GM19351 (cell line): ENCODE results near the gene XAF1.
"Not testable (repeated sequence)": the region's sequence is repeated elsewhere in the genome, so short reads cannot be mapped to it uniquely, and the experiment has no call there.

Experiments used
- ATAC-seq: cut with Tn5 transposase; IDR thresholded peaks from one replicate; pipeline ENCODE4 v1.9.1; 2021; ENCODE audit warnings: mild to moderate bottlenecking, moderate library complexity; ENCODE audit not compliant: unreplicated experiment

XAF1 gene, protein sequence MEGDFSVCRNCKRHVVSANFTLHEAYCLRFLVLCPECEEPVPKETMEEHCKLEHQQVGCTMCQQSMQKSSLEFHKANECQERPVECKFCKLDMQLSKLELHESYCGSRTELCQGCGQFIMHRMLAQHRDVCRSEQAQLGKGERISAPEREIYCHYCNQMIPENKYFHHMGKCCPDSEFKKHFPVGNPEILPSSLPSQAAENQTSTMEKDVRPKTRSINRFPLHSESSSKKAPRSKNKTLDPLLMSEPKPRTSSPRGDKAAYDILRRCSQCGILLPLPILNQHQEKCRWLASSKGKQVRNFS

DNA sequence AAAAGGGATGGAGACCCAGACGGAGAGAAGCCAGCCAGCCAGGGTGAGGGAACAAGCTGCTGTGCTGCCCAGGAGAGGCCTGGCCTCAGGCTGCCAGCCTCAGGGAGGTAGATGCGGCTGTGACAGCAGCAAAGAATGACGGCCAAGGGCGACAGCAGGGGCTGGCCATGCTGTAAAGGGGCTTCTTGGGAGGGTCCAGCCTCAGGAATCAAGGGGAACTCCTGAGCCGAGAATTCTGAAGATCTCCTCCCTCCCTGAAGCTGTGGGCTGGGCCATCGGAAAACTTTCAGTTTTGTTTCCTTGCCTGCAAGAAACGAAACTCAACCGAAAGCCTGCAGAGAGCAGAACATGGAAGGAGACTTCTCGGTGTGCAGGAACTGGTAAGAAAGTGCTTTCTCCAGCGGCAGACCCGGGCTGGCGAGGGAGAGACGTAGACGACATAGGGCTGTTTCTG lies at the start of gene XAF1:
Gene XAF1, plus strand, starts transcription at position 316 of the 454 bp plus-strand sequence. Its CDS starts 33 bp downstream, at position 349.
- no peak for ATAC-seq

DNA sequence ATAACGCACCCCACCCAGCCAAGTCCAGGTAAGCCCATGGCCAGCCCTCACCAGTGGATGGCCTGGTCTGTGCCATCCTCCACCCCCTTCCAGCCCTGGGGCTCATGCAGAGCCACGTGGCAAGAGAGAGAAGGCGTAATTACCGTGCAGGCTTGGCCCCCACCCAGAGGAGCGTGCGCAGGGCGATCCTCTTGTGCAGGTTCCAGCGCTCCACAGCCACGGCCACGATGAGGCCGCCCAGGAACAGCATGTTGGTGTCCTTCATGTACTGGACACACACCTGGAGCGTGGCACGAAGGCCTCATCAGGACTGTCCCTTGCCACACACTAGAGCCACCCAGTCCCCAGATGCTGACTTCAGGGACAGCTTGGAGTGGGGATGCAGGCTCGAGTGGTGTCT lies 49.3 kb upstream of the XAF1 start:
- no peak for ATAC-seq

DNA sequence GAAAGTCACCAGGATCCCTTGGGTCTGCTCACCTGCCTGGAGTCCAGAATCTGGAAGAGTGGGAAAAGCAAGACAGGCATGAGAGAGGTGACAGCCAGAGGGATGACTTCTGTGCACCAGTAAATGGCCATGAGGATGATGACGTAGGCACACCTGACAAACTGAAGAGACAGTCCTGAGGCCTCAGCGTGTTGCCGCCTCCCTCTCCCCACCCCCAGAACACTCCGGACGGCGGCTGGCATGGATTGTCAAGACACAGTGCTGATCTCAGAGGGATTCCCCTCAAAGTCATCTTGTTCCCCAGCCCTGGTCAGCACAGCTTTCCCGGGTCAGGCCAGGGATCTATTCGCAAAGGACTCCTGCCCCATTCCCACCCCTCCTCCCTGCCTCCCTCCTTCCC lies 48.9 kb upstream of the XAF1 start:
- ATAC-seq, result no peak

DNA sequence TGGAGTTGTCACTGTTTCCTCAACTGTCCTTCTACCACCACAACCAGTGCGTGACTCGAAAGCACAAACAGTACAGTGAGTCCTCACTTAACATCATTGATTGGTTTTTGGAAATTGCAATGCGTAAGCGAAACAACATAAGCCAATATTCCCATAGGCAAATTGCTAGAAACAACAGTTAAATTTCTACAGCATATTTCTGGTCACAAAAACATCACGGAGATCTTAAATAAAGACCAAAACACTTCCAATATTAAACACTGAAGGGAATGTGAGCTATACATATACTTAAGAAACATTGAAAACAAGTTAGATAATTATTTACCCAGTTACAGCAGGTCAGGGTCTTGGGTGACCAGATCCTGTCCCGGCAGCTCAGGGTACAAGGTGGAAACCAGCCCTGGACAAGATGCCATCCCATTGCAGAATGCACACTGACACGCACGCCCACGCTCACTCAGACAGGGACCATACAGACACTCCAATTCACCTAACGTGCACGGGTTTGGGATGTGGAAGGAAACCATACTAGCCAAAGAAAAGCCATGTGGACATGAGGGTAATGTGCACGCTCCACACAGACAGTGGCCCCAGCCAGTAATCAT lies 47.4 kb upstream of the XAF1 start:
- no peak for ATAC-seq

DNA sequence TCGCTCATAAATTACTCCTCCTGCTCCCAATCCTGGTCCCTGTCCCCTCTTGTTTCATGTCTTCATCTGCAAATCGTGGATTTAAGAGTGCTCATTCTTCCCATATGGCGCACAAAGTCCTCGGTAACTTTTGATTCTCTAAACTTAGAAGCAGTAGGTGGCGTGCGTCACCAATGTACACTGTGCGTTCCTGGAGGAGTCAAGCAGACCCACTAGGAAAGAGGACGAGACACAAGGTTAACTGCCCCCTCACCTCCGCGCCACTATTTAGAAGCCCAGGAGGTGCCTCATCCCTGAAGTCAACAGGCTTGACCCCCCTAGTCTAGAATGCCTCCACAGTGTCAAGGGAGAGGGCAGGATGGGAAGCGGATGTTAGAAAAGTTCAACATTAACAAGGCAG lies 45.5 kb upstream of the XAF1 start:
- no peak for ATAC-seq

DNA sequence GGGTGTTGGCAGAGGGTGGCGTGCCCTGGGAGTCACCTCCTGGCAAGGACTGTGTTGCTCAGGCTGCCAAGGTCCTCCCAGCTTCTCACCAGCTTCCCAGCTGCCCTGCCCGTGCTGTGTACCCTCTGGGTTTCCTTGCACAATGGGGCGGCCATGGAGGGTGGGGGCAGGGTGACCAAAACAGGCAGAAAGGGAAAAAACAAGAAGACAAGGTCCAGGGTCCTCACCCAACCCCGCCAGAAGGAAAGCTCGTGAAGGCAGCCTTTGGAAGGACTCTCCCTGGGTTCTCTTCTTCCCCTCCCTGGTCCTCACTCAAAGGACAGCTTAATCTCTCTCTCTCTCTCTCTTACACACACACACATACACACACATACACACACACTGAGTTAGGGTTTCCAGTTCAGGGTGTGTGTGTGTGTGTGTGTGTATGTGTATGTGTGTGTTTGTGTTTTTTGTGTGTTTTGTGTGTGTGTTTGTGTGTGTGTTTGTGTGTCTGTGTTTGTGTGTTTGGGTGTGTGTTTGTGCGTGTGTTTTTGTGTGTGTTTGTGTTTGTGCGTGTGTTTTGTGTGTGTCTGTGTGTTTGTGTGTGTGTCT lies 44.7 kb upstream of the XAF1 start:
- ATAC-seq, result no peak

DNA sequence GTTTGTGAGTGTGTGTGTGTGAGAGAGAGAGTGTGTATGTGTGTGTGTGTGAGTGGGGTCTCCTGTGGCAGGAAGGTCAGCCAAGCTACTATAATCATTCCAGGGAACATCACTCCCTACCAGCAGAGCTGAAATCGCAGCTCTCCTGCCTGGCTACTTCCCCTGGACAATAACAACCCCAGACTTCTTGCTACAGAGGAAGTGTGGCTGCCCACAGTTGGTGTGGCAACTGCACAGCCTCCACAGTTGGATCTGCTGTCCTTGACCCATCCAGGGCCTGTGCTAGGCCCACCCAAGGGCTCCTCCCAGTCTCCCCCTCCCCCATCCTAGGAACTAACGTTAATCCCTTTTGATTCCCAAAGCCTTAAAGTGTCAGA lies 44.2 kb upstream of the XAF1 start:
- ATAC-seq, result no peak

DNA sequence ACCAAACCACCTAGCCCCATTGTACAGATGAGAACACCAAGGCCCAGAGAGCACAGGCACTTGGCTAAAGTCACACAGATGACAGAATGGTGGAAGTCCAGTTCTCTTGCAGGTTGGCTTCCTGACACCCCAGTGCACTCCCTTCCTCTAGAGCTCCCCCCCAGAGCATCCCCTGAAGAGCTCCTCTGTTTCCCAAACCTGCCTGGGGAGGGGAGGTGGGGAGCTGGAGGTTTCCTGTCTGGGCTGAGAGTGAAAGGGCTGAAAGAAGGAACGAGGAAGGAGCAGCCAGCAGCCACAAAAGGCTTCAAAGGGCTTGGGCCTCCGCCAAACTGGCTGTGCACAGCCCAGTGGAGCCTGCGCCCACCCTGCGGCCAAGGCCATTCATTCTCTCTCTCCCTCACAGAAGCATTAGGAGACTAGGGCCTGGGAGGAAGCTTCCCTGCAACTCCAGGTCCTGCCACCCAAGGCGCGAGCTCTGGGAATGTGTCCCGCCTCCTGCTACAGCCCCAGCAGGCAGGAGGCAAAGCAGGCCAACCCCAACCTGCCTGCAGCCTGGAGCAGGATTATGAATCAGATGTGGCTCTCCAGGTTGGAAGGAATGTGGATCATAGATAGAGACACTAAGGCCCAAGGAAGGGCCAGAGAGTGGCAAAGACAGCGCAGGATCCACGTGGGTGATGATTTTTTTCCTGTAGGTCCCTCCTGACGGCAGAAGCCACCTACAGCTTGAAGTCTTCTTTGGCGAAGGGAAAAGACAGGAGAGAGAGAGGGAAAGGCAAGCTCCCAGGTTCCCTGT lies 43.6 kb upstream of the XAF1 start:
- ATAC-seq, result no peak

DNA sequence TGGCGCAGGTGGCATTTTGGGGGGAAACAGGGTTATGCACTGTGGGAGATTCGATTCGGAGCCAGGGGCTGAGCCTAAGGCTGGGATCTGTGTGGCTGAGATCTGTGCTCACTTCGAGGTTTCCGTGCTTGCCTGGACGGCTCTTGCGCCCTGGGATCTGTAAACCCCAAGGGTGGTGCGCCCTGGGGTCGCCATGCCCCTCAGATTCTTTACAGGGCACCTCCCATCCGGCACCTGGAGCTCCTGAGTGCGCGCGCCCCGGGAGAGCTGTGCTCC lies 43.1 kb upstream of the XAF1 start:
- ATAC-seq, result no peak

DNA sequence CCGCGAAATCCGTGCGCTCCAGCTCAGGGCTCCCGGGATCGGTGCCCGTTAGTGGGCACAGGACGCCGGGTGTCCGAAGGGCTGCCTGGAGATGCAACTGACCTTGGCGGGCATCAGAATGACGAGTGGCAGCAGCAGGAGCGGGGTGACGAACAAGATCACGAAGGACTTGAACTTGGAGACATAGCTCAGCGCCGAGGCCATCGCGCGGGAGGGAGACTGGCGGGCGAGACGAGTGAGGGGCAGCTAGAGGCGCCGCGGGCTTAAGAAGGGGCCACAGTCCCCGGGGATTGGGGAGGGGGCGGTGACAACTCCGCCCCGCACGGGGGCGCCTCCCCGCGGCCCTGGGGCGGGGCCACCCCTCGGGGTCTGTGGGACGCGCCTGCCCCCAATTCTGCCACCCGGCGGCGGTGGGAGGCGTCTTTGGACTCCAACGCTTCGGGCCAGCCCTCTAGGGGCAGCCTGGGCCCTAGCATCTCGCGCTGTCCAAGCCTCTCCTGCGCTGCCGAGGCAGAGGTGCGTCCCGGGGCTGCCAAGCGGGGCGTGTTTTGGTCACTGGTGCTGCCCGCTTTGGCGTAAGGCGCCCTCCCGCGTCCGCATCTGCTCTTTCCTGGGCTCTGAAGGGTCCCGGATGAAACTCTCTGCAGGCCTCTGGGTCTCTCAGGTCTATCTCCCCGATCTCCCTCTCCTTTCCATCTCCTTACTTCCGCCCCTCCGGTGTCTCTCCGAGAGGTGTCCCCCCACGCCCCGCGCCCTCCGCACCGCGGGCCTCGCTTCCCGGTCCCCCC lies 42.5 kb upstream of the XAF1 start, which contains the start of gene SLC13A5:
Gene SLC13A5, minus strand, starts transcription at position 240 of the 788 bp plus-strand sequence. Its CDS starts 36 bp downstream, at position 204.
- no peak for ATAC-seq

DNA sequence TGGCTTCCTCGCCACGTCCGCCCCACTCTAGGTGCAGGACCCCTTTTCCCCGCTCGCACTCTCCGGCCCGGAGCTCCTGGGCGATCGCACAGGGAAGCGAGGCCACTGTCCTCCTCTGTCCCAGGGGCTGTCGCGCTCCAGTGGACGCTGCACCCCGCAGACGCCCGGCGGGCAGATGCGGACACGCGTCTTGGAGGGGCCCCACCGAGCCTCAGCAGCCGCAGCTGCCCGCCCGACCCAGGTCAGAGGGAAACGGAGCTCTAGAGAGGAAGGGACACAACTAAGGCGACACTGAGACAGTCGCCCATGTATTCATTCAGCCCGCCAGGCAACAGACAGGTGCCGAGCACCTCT lies 42.0 kb upstream of the XAF1 start:
- ATAC-seq, result no peak

DNA sequence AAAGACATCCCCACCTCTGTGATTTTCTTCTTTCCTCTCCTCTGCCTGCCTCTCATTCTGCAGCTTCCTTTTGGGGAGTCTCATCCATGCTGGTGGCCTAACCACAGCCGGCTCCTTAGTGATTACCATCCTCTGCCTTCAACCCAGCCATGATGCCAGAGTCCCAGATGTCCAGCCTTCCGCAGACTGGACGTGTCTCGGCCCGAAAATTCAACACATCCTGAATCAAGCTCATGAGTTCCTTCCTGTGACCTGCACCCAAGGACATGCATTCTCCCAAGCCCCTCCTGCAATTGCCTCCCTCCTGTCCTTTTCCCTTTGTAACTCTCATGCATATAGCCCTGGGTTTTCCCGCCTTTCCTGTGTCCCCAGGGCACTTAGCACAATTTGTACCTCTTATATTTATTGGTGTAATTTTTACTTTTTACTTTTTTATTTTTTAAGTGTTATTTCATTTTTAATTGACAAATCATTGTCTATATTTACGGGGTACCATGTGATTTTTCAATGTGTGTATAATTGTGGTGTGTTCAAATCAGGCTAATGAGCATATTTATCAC lies 41.5 kb upstream of the XAF1 start:
- no peak for ATAC-seq

DNA sequence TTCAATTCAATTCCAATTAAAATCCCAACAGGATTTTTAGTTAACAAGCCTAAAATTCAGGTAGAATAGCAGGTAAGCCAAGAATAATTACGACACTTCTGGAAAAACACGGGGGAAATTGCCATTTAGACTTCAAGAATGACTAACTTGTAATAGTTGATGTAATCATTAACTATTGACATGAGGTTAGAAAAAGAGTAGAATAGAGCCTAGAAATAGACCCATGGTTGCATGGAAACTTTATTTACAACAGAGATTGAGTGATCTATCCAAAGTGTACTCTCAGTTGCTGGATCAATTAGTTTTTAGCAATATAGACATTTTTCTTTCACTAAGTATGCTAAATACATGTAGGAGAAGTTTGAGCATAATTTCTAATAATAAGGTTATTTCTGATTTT lies 39.1 kb upstream of the XAF1 start:
- ATAC-seq, result no peak

DNA sequence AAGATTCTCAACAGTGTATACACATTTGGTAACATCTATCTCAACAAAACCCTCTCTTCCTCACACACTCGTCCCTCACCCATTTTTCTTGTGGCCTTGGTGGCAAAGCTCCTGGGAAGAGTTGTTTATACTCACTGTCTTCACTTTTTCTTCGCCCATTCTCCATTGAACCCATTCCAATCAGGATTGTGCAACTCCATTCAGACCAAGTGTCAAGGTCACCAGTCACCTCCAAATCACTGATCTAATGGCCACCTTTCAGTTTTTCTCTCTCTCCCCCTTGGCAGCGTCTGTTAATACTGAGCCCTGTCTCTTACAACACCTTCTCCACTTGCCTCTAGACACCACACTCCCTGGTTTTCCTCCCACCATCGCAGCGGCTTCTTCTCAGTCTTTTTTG lies 34.1 kb upstream of the XAF1 start:
- ATAC-seq, result no peak

DNA sequence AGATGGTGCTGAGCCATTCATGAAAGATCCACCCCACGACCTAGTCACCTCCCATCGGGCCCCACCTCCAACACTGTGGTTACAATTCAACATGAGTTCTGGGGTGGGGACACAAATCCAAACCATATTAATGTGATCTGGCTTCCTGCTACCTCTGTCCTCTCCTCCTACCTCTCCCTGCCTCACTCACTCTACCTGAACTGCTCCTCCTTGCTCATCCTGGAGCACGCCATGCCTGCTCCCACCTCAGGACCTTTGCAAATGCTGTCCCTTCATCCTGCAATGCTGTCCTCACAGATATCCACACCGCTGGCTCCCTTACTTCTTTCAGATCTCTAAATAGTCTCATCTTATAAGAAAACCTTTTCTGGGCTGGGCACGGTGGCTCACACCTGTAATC lies 31.8 kb upstream of the XAF1 start:
- ATAC-seq, result no peak

DNA sequence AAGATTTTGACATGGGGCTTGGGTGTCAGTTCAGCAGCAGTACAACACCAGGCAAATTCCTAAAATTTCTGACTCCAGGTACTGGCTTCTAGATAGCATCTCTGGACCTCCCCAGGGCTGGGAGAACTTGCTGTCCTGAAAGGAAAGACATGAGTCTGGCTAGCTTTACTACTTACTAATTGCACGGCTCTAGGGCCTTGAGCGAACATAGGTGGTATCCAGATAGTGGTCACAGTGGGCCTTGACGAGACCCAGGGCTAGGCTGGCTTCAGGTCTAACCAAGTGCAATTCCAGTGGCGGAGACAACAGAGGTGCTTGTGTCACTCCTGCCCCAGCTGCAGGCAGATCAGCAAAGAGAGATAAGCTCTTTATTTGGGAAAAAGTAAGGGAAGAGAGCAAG lies 26.3 kb upstream of the XAF1 start:
- no peak for ATAC-seq

DNA sequence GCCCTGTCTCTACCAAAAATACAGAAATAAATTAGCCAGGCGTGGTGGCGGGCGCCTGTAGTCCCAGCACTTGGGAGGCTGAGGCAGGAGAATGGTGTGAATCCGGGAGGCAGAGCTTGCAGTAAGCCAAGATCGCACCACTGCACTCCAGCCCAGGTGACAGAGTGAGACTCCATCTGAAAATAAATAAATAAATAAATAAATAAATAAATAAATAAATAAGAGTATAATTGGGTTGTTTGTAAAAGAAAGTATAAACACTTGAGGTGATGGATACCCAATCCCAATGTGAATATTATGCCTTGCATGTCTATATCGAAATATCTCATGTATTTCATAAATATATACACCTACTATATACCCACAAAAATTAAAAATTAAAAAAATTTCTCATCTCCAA lies 9.2 kb upstream of the XAF1 start:
- ATAC-seq, result not testable (repeated sequence)

DNA sequence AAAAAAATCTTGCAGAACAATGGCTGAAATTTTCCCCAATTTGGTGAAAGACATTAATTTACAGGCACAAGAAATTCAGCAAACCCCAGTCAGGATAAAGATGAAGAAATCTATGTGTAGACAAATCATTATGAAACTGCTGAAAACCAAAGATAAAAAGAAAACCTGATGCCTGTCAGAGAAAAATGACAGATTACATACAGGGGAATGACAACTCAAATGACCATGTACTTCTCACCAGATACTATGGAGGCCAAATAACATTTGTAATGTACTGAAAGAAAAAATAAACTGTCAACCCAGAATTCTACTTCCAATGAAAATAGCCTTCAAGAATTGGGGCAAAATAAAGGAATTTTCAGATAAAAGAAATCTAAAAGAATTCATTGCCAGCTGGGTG lies 7.2 kb upstream of the XAF1 start:
- no peak for ATAC-seq

DNA sequence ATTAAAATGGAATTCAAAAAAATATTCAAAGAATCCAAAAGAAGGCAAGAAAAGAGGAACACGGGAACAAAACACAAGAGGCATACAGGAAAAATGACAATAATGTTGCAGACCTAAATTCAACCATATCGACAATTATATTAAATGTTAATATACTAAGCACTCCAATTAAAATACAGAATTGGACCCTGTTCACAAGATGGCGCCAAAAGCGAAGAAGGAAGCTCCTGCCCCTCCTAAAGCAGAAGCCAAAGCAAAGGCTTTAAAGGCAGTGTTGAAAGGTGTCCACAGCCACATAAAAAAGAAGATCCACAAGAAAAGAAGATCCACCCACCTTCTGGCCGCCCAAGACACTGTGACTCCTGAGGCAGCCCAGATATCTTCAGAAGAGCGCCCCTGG lies 6.3 kb upstream of the XAF1 start:
- ATAC-seq, result no peak

DNA sequence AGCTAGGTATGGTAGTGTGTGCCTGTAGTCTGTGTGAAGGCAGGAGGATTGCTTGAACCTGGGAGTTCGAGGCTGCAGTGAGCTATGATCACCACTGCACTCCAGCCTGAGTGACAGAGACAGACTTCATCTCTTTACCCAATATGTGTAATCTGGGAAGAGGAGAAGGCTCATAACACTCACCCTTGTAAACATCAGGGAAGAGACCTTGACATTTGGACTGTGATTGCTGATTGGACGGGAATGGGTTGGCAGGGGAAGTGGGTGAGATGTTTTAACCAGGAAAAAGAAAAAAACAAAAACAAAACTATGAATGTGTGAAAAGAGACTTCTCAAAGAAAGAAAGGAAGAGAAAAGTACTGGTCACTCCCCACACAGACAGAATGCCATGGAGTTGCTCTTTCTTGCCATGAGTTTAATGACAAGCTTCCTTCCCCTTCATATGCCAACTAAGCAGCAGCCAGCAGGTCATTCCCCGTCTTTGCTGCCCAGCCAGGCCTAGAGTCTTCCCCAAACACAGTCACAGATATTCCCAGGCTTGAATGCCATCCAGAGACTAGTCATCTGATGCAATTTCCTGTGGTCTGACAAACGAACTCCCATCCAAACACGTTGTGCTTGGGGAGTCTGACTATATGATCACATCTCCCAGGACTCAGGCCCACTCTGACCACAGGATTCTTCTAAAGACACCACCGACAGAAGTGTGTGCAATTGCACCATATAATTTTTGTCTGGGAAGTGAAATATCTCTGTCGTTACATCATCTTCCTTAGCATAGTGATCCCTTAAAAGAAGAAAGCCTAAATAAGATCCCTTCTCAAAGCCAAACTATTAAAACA lies 3.6 kb upstream of the XAF1 start:
- no peak for ATAC-seq
